ENCODE data around the gene RFX1.

- TF ChIP-seq CTCF (optimal IDR thresholded peaks at IDR 0.05 in 1 of 3, IDR thresholded peaks at IDR 0.05 in 1 of 3, conservative IDR thresholded peaks at IDR 0.05 in 1 of 3; ENCODE audit: extremely low read depth in 1 of 3, insufficient read depth in 2 of 3, low read length in 3 of 3): no peak
- no peak for TF ChIP-seq EZH2 (IDR thresholded peaks at IDR 0.05; ENCODE audit: low read length)
Observed at GRCh38 chr19:13998426-13998825, 7.7 kb downstream of the RFX1 start.
